HG03039 (cell line): ENCODE measurements around the gene ULBP2.

Experiments used
- ATAC-seq: cut with Tn5 transposase; IDR thresholded peaks from one replicate; pipeline ENCODE4 v1.9.1; 2021; ENCODE audit warnings: mild to moderate bottlenecking, moderate library complexity; ENCODE audit not compliant: unreplicated experiment

The ULBP2 gene

GRCh38 chr6:149995235-149995750, 53.5 kb downstream of the ULBP2 start:
- no peak for ATAC-seq

DNA sequence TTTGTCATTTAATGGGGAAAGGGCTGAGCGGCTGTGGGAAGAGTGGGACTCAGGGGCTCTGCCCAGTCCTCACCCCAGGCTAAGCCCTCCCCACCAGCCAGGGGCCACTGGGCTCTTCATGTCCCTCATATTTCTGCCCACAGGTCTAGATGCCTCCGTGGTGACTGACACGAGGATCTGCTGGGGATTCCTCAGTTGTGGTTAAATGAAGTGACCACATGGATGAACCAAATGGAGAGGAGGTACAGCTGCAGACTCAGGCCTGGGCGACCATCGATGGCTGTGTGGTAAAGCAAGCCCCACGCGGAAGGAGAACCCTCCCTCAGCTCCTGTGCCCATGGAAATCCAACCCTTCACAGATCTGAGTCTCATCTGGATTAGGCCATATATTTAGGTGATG, 54.2 kb downstream of the ULBP2 start:
- ATAC-seq: no peak
